B cell (primary cell): Measurements from ENCODE around the gene SLC49A3. TPM values are rescaled to one million over a fixed set of nuclear protein-coding genes. Genes with fewer than 3 reads are reported as not detected.

Experiments used
- ATAC-seq: fragments of 200-7000 bp; cut with Tn5 transposase; one replicate; pipeline ENCODE4 v1.10.0; 2021; ENCODE audit warnings: low read depth, mild to moderate bottlenecking, moderate number of reproducible peaks, moderate library complexity
- CTCF ChIA-PET: fragments of 350-600 bp; sonication (Branson Sonifier 250); formaldehyde crosslinking; loops from one replicate; lab custom pipeline; 2021; ENCODE audit warnings: antibody characterized with exemption, inconsistent platforms; lab: Charles Lee
- POLR2A ChIA-PET: fragments of 350-600 bp; sonication (Branson Sonifier 250); formaldehyde crosslinking; loops from one replicate; lab custom pipeline; 2021; ENCODE audit warnings: antibody characterized with exemption; lab: Charles Lee
- DNase-seq: peaks from one replicate; pipeline ENCODE4 v3.0.0; 2013
- H2AFZ ChIP-seq: 2 replicates; pipeline ENCODE4 v1.6.1; 2012; ENCODE audit warnings: mild to moderate bottlenecking, low read depth, low read length; ENCODE audit not compliant: insufficient read depth, poor library complexity, severe bottlenecking
- H3K27ac ChIP-seq, 2 donors: 1 replicate in 1 of 2; 2 replicates in 1 of 2; pipeline ENCODE4 v1.5.1; 2012 to 2013; ENCODE audit warnings: low read length in 2 of 2, mild to moderate bottlenecking in 2 of 2, moderate library complexity in 1 of 2
- H3K27me3 ChIP-seq, 4 experiments: fragments of 200-600 bp in 1 of 4; sonication (generic) in 1 of 4; replicated peaks in 1 of 4; 1 replicate in 2 of 4; 2 replicates in 2 of 4; pipeline versions ENCODE4 v1.6.1 to v1.7.0; 2013 to 2016; ENCODE audit warnings: low read length in 3 of 4, mild to moderate bottlenecking in 2 of 4, mixed read lengths in 1 of 4, moderate library complexity in 1 of 4; ENCODE audit not compliant: insufficient read depth in 4 of 4, control insufficient read depth in 3 of 4; ENCODE audit errors: control extremely low read depth in 1 of 4
- H3K36me3 ChIP-seq, 2 experiments: replicated peaks in 1 of 2; 1 replicate in 1 of 2; 2 replicates in 1 of 2; pipeline versions ENCODE4 v1.6.1 to v1.7.1; 2013; ENCODE audit warnings: low read length in 1 of 2; ENCODE audit not compliant: insufficient read depth in 2 of 2, control insufficient read depth in 1 of 2; ENCODE audit errors: control extremely low read depth in 1 of 2, extremely low read depth in 1 of 2
- H3K4me1 ChIP-seq, 2 donors: fragments of 200-600 bp in 1 of 2; sonication (generic) in 1 of 2; 1 replicate in 1 of 2; 2 replicates in 1 of 2; pipeline versions ENCODE4 v1.5.1 to v1.6.1; 2013 to 2017; ENCODE audit warnings: low read length in 2 of 2; ENCODE audit not compliant: control insufficient read depth in 2 of 2, insufficient read depth in 2 of 2
- H3K4me2 ChIP-seq: replicated peaks from 2 replicates; pipeline ENCODE3; 2012; ENCODE audit warnings: mild to moderate bottlenecking, low read depth, low read length; ENCODE audit not compliant: poor library complexity, severe bottlenecking
- H3K4me3 ChIP-seq, 5 experiments: fragments of 200-600 bp in 1 of 5; sonication (generic) in 1 of 5; 1 replicate in 3 of 5; 2 replicates in 2 of 5; pipeline versions ENCODE4 v1.5.1 to v1.7.0; 2011 to 2016; ENCODE audit warnings: low read length in 4 of 5, mild to moderate bottlenecking in 4 of 5, low read depth in 2 of 5, control low read depth in 1 of 5, moderate library complexity in 1 of 5; ENCODE audit not compliant: insufficient read depth in 1 of 5; ENCODE audit errors: control extremely low read depth in 1 of 5, extremely low read depth in 1 of 5
- H3K79me2 ChIP-seq: fragments of 200-600 bp; sonication (generic); one replicate; pipeline ENCODE4 v1.6.0; 2016; ENCODE audit warnings: low read length; ENCODE audit not compliant: control insufficient read depth, insufficient read depth
- H3K9ac ChIP-seq: fragments of 200-600 bp; sonication (generic); 2 replicates; pipeline ENCODE4 v1.6.1; 2017; ENCODE audit warnings: mild to moderate bottlenecking, low read length, moderate library complexity
- H3K9me3 ChIP-seq, 3 donors: one replicate each; pipeline versions ENCODE4 v1.6.1 to v1.7.1; 2013; ENCODE audit warnings: low read length in 2 of 3; ENCODE audit not compliant: control insufficient read depth in 2 of 3, insufficient read depth in 1 of 3; ENCODE audit errors: control extremely low read depth in 1 of 3
- H4K20me1 ChIP-seq: 2 replicates; pipeline ENCODE4 v1.6.0; 2012; ENCODE audit warnings: mild to moderate bottlenecking, low read length; ENCODE audit not compliant: insufficient read depth, control insufficient read depth, poor library complexity, severe bottlenecking
- H3K27ac Mint-ChIP-seq: one replicate; pipeline ENCODE4 v1.8.0; 2021; ENCODE audit warnings: mixed read lengths
- H3K27me3 Mint-ChIP-seq: one replicate; pipeline ENCODE4 v1.8.0; 2021; ENCODE audit warnings: mixed read lengths
- H3K4me1 Mint-ChIP-seq: one replicate; pipeline ENCODE4 v1.8.0; 2021; ENCODE audit warnings: mixed read lengths
- H3K4me3 Mint-ChIP-seq: one replicate; pipeline ENCODE4 v1.8.0; 2021; ENCODE audit warnings: mixed read lengths
- H3K9me3 Mint-ChIP-seq: one replicate; pipeline ENCODE4 v1.8.0; 2022; ENCODE audit warnings: mixed read lengths; ENCODE audit not compliant: insufficient read depth
- CTCF ChIP-seq: fragments of 200-600 bp; IDR thresholded peaks from one replicate; pipeline ENCODE4 v1.8.0; 2022; ENCODE audit warnings: antibody characterized with exemption, mild to moderate bottlenecking
- EZH2 ChIP-seq: IDR thresholded peaks from 2 replicates; pipeline ENCODE4 v1.6.1; 2012; ENCODE audit warnings: borderline replicate concordance, low read depth, mild to moderate bottlenecking, moderate library complexity, low read length; ENCODE audit not compliant: insufficient read depth, poor library complexity, severe bottlenecking
- WGBS: methylation state at CpG from one replicate; pipeline ENCODE4 v1.1.5; 2013; ENCODE audit warnings: missing lambda C conversion rate; ENCODE audit not compliant: insufficient coverage; 5-methylcytosine and 5-hydroxymethylcytosine counted together
- intact Hi-C: fragments of 100-400 bp; cut with micrococcal nuclease; formaldehyde crosslinking; loops from one replicate; pipeline ENCODE4 v1.10.0; 2022
- polyA plus RNA-seq: library from polyadenylated mRNA; depleted of rRNA; stranded (reverse); fragments of >200 nt; gene quantifications from 2 replicates; pipeline ENCODE4 v1.2.3, GENCODE V29; 2012
- total RNA-seq, 2 donors: library from RNA; stranded (reverse); fragments of 120-200 nt in 1 of 2; gene quantifications; 1 replicate in 1 of 2; 2 replicates in 1 of 2; pipeline versions ENCODE4 v1.2.3 to v1.2.4, GENCODE V29; 2013 to 2022

Gene SLC49A3
- total and polyA plus RNA-seq, 2 donors (not counting 1 experiment from before 2014, with no cell fraction given), result 2.0 to 4.3 TPM

- Mint-ChIP-seq H3K9me3 (no peaks in the 10 kb centered on the region), H3K27ac (peak overlapping the region; percentile 15), H3K4me3 (peak overlapping the region; percentile 41), H3K4me1 (peaks cover 29% of the 10 kb centered on the region), H3K27me3 (no peaks in the 10 kb centered on the region)
- no peak for ATAC-seq
- Histone ChIP-seq H3K27ac (no peak overlapping the region), H3K4me3 (no peak overlapping the region), H3K36me3 (no peaks in the 10 kb centered on the region), H3K9me3 (no peaks in the 10 kb centered on the region), H3K9ac (no peak overlapping the region), H3K4me2 (no peak overlapping the region), H3K79me2 (peaks cover 44% of the 10 kb centered on the region), H2AFZ (no peak overlapping the region), H4K20me1 (peaks cover 25% of the 10 kb centered on the region), H3K27me3 (no peaks in the 10 kb centered on the region), H3K4me1 (peaks cover 25 to 41% of the 10 kb centered on the region in 2 donors)
- intact Hi-C loops, result loop anchor here (10.0 kb wide), 1 partner anchor 230 kb away; the partner anchor contains the start of genes GAK and TMEM175
- WGBS, result 96% methylated on average over 45 of the region's 46 CpGs
- POLR2A ChIA-PET, result no interaction called here
- TF ChIP-seq CTCF (no peak), EZH2 (no peak)
- DNase-seq, result no peak
- CTCF ChIA-PET, result no interaction called here
Observed at GRCh38 chr4:704198-704891, 15.4 kb upstream of the SLC49A3 start.
